Keratinocyte (primary cell): Measurements from ENCODE around the gene SIK2. TPM values are rescaled to one million over a fixed set of nuclear protein-coding genes. Genes with fewer than 3 reads are reported as not detected.

Experiments
- DNase-seq: peaks from one replicate; pipeline ENCODE4 v3.0.0-alpha.2; 2011; ENCODE audit warnings: low read depth, missing footprints, low spot score
- FAIRE-seq: peaks from 2 replicates; lab custom pipeline; 2011; peaks lifted over from hg19 to GRCh38; lab: Jason Lieb, UNC
- H2AFZ ChIP-seq: 2 replicates; pipeline ENCODE4 v1.6.0; 2012; ENCODE audit warnings: low read length, control low read depth, inconsistent platforms; ENCODE audit not compliant: control insufficient read depth
- H3K27ac ChIP-seq: 2 replicates; pipeline ENCODE4 v1.5.1; 2011; ENCODE audit warnings: low read length; ENCODE audit not compliant: control insufficient read depth, insufficient read depth
- H3K27me3 ChIP-seq: 3 replicates; pipeline ENCODE4 v1.6.0; 2011; ENCODE audit warnings: low read length; ENCODE audit not compliant: control insufficient read depth, insufficient read depth; ENCODE audit errors: extremely low read depth
- H3K36me3 ChIP-seq, 2 experiments: 2 replicates in 1 of 2; 3 replicates in 1 of 2; pipeline ENCODE4 v1.5.1; 2011; ENCODE audit warnings: low read length in 2 of 2, mild to moderate bottlenecking in 1 of 2; ENCODE audit not compliant: control insufficient read depth in 2 of 2, insufficient read depth in 2 of 2; ENCODE audit errors: extremely low read depth in 1 of 2
- H3K4me1 ChIP-seq: 3 replicates; pipeline ENCODE4 v1.5.1; 2011; ENCODE audit warnings: low read length; ENCODE audit not compliant: control insufficient read depth, insufficient read depth; ENCODE audit errors: extremely low read depth
- H3K4me2 ChIP-seq: 3 replicates; pipeline ENCODE4 v1.6.0; 2011; ENCODE audit warnings: low read depth, low read length; ENCODE audit not compliant: control insufficient read depth, insufficient read depth; ENCODE audit errors: extremely low read depth
- H3K4me3 ChIP-seq, 3 experiments: fragments of 200-600 bp in 1 of 3; sonication (generic) in 1 of 3; 2 replicates in 2 of 3; 3 replicates in 1 of 3; pipeline ENCODE4 v1.5.1; 2011 to 2016; ENCODE audit warnings: low read length in 3 of 3, mild to moderate bottlenecking in 3 of 3, control low read depth in 2 of 3, inconsistent platforms in 1 of 3, low read depth in 1 of 3, mixed read lengths in 1 of 3, mixed run types in 1 of 3, moderate library complexity in 1 of 3; ENCODE audit not compliant: control insufficient read depth in 2 of 3, insufficient read depth in 2 of 3; ENCODE audit errors: extremely low read depth in 1 of 3
- H3K79me2 ChIP-seq: 2 replicates; pipeline ENCODE4 v1.6.0; 2012; ENCODE audit warnings: low read length; ENCODE audit not compliant: control insufficient read depth, insufficient read depth
- H3K9ac ChIP-seq: 3 replicates; pipeline ENCODE4 v1.6.0; 2011; ENCODE audit warnings: low read length; ENCODE audit not compliant: control insufficient read depth, insufficient read depth; ENCODE audit errors: extremely low read depth
- H3K9me1 ChIP-seq: 3 replicates; pipeline ENCODE4 v1.6.0; 2011; ENCODE audit warnings: low read length; ENCODE audit not compliant: control insufficient read depth, insufficient read depth; ENCODE audit errors: extremely low read depth
- H3K9me3 ChIP-seq: 2 replicates; pipeline ENCODE4 v1.5.1; 2012; ENCODE audit warnings: low read depth, low read length; ENCODE audit not compliant: control insufficient read depth
- H4K20me1 ChIP-seq: 3 replicates; pipeline ENCODE4 v1.6.0; 2011; ENCODE audit warnings: low read length; ENCODE audit not compliant: control insufficient read depth, insufficient read depth; ENCODE audit errors: extremely low read depth
- CTCF ChIP-seq, 3 experiments: IDR thresholded peaks in 1 of 3; conservative IDR thresholded peaks in 1 of 3; optimal IDR thresholded peaks in 1 of 3; 2 replicates in 2 of 3; 3 replicates in 1 of 3; pipeline versions ENCODE3 to v1.5.1; 2011; ENCODE audit warnings: low read length in 3 of 3, mild to moderate bottlenecking in 3 of 3, moderate library complexity in 2 of 3, control low read depth in 1 of 3, inconsistent platforms in 1 of 3; ENCODE audit not compliant: insufficient read depth in 2 of 3; ENCODE audit errors: extremely low read depth in 1 of 3
- EZH2 ChIP-seq: IDR thresholded peaks from one replicate; pipeline ENCODE4 v1.6.1; 2012; ENCODE audit warnings: inconsistent platforms, mild to moderate bottlenecking, low read length, moderate library complexity
- dilution Hi-C: fragments of 300-500 bp; cut with MboI; formaldehyde crosslinking; loops from one replicate; pipeline ENCODE4 v1.7.0; 2020; ENCODE audit warnings: low sequenced_read_pairs; ENCODE audit not compliant: extremely low pct_ligation_motif_present
- polyA plus RNA-seq, 5 experiments: library from polyadenylated mRNA; depleted of rRNA in 3 of 5; stranded (reverse) in 3 of 5; stranded (forward) in 1 of 5; unstranded in 1 of 5; fragments of >200 nt; gene quantifications; 1 replicate in 1 of 5; 2 replicates in 3 of 5; 3 replicates in 1 of 5; pipeline versions ENCODE4 v1.2.1 to v1.2.3, GENCODE V29; 2011 to 2012; ENCODE audit warnings: missing spikeins in 2 of 5, low read depth in 1 of 5, low replicate concordance in 1 of 5

Gene SIK2
- polyA plus RNA-seq, 1 donor (not counting 4 experiments of a cell fraction or from before 2014, with no cell fraction given), result 10.0 TPM

GRCh38 chr11:111575740-111576139 is 26.5 kb upstream of the SIK2 start:
- Histone ChIP-seq H3K9me3 (no peaks in the 10 kb centered on the region), H3K4me2 (no peak overlapping the region), H3K27ac (no peak overlapping the region), H2AFZ (no peak overlapping the region), H3K27me3 (no peaks in the 10 kb centered on the region), H4K20me1 (no peaks in the 10 kb centered on the region), H3K4me3 (no peak overlapping the region), H3K79me2 (no peaks in the 10 kb centered on the region), H3K9me1 (no peaks in the 10 kb centered on the region), H3K4me1 (peaks cover 5% of the 10 kb centered on the region), H3K9ac (no peak overlapping the region), H3K36me3 (no peaks in the 10 kb centered on the region)
- DNase-seq (no peak), FAIRE-seq (no peak)
- no peak for TF ChIP-seq EZH2
- TF ChIP-seq CTCF (optimal IDR thresholded peaks at IDR 0.05 in 1 of 3, IDR thresholded peaks at IDR 0.05 in 1 of 3, conservative IDR thresholded peaks at IDR 0.05 in 1 of 3; ENCODE audit: extremely low read depth in 1 of 3, insufficient read depth in 2 of 3, low read length in 3 of 3), result no peak
- dilution Hi-C loops, result no loop called here

GRCh38 chr11:111577821-111578220 is 24.4 kb upstream of the SIK2 start:
- FAIRE-seq (no peak), DNase-seq (no peak)
- Histone ChIP-seq H3K36me3 (no peaks in the 10 kb centered on the region), H3K4me2 (no peak overlapping the region), H3K4me1 (no peaks in the 10 kb centered on the region), H3K9ac (no peak overlapping the region), H3K9me1 (no peaks in the 10 kb centered on the region), H3K27ac (no peak overlapping the region), H2AFZ (no peak overlapping the region), H4K20me1 (no peaks in the 10 kb centered on the region), H3K9me3 (no peaks in the 10 kb centered on the region), H3K4me3 (no peak overlapping the region), H3K79me2 (no peaks in the 10 kb centered on the region), H3K27me3 (no peaks in the 10 kb centered on the region)
- TF ChIP-seq EZH2 (no peak), CTCF (optimal IDR thresholded peaks at IDR 0.05 in 1 of 3, IDR thresholded peaks at IDR 0.05 in 1 of 3, conservative IDR thresholded peaks at IDR 0.05 in 1 of 3; ENCODE audit: extremely low read depth in 1 of 3, insufficient read depth in 2 of 3, low read length in 3 of 3) (no peak)
- dilution Hi-C loops, result no loop called here
